GM18868 (cell line): ENCODE data around the gene FBXL16.

Source experiments
- ATAC-seq: cut with Tn5 transposase; IDR thresholded peaks from one replicate; pipeline ENCODE4 v1.9.1; 2021; ENCODE audit warnings: mild to moderate bottlenecking, moderate library complexity; ENCODE audit not compliant: unreplicated experiment

FBXL16 gene

GRCh38 chr16:734981-735881 is 29.6 kb upstream of the FBXL16 start:
- no peak for ATAC-seq

GRCh38 chr16:734208-734980 is 28.8 kb upstream of the FBXL16 start:
- ATAC-seq = no peak

- ATAC-seq = no peak
These were observed 28.0 kb upstream of the FBXL16 start for GRCh38 chr16:733382-734207.

- ATAC-seq = no peak
These were observed 27.3 kb upstream of the FBXL16 start for GRCh38 chr16:732936-733335.

GRCh38 chr16:732332-732731 is 26.7 kb upstream of the FBXL16 start:
- ATAC-seq = no peak

GRCh38 chr16:730666-731509 is 25.3 kb upstream of the FBXL16 start:
- ATAC-seq = no peak

GRCh38 chr16:729768-730665 is 24.4 kb upstream of the FBXL16 start:
- ATAC-seq = no peak

- no peak for ATAC-seq
These were observed 23.5 kb upstream of the FBXL16 start for GRCh38 chr16:728890-729744.

- no peak for ATAC-seq
These were observed 22.7 kb upstream of the FBXL16 start for GRCh38 chr16:728131-728889.

GRCh38 chr16:727291-727977 is 21.8 kb upstream of the FBXL16 start:
- no peak for ATAC-seq

- ATAC-seq = no peak
These were observed 21.1 kb upstream of the FBXL16 start, which contains the start of the genes CCDC78 and HAGHL for GRCh38 chr16:726438-727290. Gene CCDC78 (minus strand): TSS chr16:726443. CDS start chr16:726367, 76 bp downstream. Gene HAGHL (plus strand): TSS chr16:727106. CDS start chr16:727510, 404 bp downstream.

- no peak for ATAC-seq
These were observed 20.5 kb upstream of the FBXL16 start for GRCh38 chr16:726188-726437.

- ATAC-seq = no peak
These were observed 20.0 kb upstream of the FBXL16 start for GRCh38 chr16:725463-726187.

- ATAC-seq = no peak
These were observed 19.4 kb upstream of the FBXL16 start for GRCh38 chr16:725041-725376.

- no peak for ATAC-seq
These were observed 18.8 kb upstream of the FBXL16 start for GRCh38 chr16:724188-725040.
